ENCODE measurements around the gene TMEM41B. TPM values are rescaled to one million over a fixed set of nuclear protein-coding genes. Genes with fewer than 3 reads are reported as not detected.

Gene TMEM41B
- total RNA-seq = 42.2 and 50.9 TPM in 2 replicates

GRCh38 chr11:9314291-9315077, at the start of gene TMEM41B:
Gene TMEM41B (minus strand): TSS chr11:9314593. CDS start chr11:9314441, 152 bp downstream.

GRCh38 chr11:9265211-9266131, 48.9 kb downstream of the TMEM41B start, which contains the start of gene DENND5A:
Gene DENND5A (minus strand): TSS chr11:9265350. CDS start chr11:9265069, 281 bp downstream.

Small RNA genes within 50 kb of the gene (small RNA-seq; reads per million reads assigned to genes)
- gene RF00017 = not detected

Other genes starting within 250 kb of the TMEM41B start
- gene SCUBE2, start 223.0 kb downstream of the TMEM41B start, total RNA-seq = 0.50 and 0.80 TPM in 2 replicates
- 136 and 138 TPM in 2 replicates for gene DENND5A, start 49.2 kb downstream of the TMEM41B start, total RNA-seq
- 259 and 276 TPM in 2 replicates for gene IPO7, start 70.1 kb upstream of the TMEM41B start, total RNA-seq
- 24.9 and 28.2 TPM in 2 replicates for gene ZNF143, start 146.4 kb upstream of the TMEM41B start, total RNA-seq

All from thoracic aorta endothelial cell (primary cell).